Measurements from ENCODE around the gene CARD19.
"Not testable (repeated sequence)": the region's sequence is repeated elsewhere in the genome, so short reads cannot be mapped to it uniquely, and the experiment has no call there.

DNA sequence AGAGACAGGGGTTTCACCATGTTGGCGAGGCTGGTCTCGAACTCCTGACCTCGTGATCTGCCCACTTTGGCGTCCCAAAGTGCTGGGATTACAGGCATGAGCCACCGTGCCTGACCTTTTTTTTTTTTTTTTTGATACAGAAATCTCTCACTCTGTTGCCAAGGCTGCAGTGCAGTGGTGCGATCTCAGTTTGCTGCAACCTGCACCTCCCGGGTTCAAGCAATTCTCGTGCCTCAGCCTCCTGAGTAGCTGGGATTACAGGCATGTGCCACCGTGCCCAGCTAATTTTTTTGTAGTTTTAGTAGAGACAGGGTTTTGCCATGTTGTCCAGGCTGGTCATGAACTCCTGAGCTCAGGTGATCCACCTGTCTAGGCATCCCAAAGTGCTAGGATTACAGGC lies 21.5 kb downstream of the CARD19 start:
- not testable (repeated sequence) for TF ChIP-seq POLR2A (IDR thresholded peaks at IDR 0.05); POLR2AphosphoS5 (IDR thresholded peaks at IDR 0.05; ENCODE audit: insufficient read depth in 1 of 2, low read depth in 1 of 2)
- TF ChIP-seq, protein P1, sequence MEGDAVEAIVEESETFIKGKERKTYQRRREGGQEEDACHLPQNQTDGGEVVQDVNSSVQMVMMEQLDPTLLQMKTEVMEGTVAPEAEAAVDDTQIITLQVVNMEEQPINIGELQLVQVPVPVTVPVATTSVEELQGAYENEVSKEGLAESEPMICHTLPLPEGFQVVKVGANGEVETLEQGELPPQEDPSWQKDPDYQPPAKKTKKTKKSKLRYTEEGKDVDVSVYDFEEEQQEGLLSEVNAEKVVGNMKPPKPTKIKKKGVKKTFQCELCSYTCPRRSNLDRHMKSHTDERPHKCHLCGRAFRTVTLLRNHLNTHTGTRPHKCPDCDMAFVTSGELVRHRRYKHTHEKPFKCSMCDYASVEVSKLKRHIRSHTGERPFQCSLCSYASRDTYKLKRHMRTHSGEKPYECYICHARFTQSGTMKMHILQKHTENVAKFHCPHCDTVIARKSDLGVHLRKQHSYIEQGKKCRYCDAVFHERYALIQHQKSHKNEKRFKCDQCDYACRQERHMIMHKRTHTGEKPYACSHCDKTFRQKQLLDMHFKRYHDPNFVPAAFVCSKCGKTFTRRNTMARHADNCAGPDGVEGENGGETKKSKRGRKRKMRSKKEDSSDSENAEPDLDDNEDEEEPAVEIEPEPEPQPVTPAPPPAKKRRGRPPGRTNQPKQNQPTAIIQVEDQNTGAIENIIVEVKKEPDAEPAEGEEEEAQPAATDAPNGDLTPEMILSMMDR (IDR thresholded peaks at IDR 0.05) = not testable (repeated sequence)
